HG03097 (cell line): ENCODE results near the gene ASF1B.

Experiments
- ATAC-seq: cut with Tn5 transposase; IDR thresholded peaks from one replicate; pipeline ENCODE4 v1.9.1; 2021; ENCODE audit not compliant: unreplicated experiment, low FRiP score

Gene ASF1B

DNA sequence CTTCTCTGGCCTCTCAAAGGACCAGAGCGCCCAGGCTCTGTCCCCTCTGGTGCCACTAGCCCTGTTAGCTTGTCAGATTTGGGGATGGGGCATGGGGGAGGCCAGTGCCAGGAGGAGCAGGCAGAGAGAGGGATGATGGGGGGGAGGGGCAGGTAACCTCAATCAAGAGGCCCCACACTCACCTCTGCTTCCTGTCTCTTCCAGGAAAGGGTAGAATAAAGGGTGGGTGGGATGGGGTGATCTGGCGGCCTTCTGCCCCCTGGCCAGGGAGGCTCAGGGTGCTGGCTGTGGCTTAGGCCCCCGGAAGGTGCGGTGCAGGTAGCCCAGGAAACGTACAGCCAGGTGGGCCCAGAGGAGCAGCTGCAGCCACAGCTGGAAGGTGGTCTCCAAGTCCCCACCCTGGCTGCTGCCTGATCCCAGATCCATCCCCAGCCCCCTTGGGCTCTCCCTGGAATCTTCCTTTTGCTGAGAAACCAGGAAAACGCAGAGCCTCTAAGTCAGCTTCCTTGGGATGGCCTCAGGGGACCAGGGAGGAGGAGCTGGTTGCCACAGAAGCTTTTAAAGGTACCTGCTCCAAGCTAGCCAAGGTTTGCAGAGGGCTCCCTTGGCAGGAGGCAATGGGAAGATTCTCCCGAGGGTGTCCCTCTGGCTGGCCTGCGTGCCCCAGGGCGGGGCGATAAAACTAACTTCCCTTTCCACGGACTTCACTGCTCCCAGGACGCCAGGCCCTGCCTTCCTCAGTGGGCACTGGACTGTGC is 24.2 kb downstream of the ASF1B start:
- no peak for ATAC-seq

DNA sequence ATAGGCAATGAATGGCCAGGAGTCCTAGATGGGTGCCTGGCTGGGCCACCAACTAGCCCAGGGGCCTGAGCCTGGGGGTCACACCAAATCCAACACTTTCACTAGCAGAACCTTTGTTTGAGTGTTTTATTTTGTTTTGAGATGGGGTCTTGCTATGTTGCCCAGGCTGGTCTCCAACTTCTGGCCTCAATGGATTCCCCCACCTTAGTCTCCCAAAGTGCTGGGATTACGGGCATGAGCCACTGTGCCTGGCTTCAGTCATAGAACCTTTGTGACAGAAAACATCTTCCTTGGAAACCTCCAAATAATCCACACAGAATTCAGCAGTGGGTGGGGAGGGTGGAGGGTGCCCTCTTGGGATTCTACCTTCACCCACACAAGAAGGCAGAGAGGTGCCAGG is 24.9 kb downstream of the ASF1B start:
- no peak for ATAC-seq

GRCh38 chr19:14110650-14111049 is 25.7 kb downstream of the ASF1B start:
- no peak for ATAC-seq

DNA sequence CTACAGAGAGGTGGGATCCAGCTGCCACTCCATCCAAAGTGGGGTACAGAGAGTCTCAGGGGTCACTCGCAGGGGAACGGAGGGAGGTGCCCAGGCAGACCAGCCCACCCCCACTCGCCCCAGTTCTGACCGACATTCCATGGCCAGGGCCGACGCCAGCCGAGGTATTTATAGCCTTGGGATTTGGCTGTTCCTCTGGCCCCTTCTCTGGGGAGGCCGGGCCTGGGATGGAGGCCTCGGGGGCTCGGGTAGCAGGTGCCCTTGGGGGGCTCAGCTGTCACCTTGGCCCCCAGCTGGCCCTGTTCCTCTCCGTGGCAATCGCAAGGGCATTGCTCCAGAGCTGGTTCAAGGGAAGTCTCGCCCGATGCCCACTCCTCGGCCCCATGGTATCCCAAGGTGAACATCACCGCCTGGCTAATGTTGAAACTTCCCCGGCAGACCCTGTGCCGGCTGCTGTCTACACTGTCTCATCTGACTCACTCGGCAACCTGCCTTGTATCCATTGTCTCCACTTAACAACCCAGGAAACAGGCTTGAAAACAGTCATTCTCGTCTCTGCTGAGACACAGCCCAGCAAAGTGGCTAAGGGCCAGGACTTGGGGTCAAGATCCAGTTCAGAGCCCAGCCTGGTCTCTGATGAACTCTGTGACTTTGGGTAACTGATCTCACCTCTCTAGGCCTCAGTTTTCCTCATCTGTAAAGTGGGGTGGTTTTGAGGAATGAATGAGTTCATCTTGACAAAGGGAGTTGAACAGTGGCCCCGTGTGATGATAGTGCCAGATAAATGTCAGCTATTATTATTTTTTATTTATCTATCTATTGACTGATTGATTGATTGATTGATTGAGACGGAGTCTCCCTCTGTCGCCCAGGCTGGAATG is 28.6 kb downstream of the ASF1B start:
- ATAC-seq: no peak

GRCh38 chr19:14106840-14107239 is 29.5 kb downstream of the ASF1B start:
- ATAC-seq: no peak

GRCh38 chr19:14105680-14106079 is 30.7 kb downstream of the ASF1B start:
- ATAC-seq: no peak

- ATAC-seq: no peak
Observed at GRCh38 chr19:14103310-14103709, 33.1 kb downstream of the ASF1B start.

GRCh38 chr19:14102756-14103155 is 33.6 kb downstream of the ASF1B start:
- ATAC-seq: no peak

DNA sequence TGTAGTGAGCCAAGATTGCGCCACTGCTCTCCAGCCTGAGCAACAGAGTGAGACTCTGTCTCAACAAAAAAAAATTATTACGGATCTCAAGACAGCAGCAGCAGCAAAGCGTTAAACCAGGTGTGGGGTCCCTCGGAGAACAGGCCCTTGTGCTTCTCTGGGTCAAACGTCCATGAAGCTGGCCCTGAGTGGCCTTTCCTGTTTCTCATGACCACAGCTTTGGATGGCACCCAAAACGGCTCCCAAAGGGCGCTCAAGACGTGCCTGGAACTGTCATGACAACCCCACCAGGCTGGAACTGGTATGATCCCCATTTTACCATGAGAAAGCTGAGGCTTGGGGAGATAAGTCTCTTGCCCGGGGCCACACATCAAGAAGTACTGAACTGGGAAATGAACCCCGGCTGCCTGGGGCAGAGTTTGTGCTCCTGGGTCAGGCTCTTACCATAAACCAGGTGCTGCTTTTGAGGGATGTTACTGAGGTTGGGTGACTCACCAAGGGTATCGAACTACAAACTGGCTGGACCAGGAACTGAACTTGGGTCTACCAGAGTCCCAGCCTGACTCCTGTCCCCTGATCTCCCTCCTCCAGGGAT is 34.2 kb downstream of the ASF1B start:
- ATAC-seq: no peak

DNA sequence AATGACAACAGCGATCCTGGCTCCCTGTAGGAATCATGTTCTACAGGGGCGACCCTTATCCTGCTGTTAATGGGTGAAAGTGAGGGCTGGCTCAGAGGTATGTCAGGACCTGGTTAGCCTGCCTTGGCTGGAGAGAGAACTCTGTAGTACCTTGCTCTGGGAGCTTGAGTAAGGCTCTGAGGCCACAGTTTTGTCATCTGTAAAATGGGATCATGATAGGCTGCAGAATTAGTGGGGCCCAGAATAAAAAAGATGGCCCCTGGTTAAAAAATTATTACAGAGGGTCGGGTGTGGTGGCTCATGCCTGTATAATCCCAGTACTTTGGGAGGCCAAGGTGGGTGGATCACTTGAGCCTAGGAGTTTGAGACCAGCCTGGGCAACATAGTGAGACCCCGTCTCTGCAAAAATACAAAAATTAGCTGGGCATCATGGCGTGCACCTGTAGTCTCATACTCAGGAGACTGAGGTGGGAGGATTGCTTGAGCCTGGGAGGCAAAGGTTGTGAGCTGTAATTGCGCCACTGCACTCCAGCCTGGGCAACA is 35.3 kb downstream of the ASF1B start:
- no peak for ATAC-seq

DNA sequence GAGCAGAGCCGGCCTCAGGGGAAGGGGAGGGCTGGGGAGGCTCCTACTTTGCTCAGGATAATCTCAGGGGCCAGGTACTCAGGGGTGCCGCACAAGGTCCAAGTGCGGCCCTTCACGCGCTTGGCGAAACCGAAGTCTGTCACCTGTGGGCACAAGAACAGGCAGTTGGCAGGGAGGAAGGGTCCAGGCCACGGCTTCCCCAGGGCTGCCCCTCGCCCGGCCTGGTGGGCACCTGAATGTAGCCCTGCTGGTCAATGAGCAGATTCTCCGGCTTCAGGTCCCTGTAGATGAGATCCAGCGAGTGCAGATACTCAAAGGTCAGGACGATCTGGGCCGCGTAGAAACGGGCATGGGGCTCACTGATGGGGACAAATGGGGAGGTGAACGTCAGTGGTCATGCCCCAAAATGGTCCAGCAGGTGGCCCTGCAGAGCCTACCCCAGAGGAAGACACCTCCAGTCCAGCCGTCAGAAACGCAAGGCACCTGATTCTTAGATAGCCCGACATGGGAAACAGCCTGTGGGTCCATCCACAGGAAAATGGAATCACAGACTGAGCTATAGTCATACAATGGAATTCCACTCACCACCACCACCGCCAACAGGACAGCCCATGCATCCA is 38.7 kb downstream of the ASF1B start:
- no peak for ATAC-seq

DNA sequence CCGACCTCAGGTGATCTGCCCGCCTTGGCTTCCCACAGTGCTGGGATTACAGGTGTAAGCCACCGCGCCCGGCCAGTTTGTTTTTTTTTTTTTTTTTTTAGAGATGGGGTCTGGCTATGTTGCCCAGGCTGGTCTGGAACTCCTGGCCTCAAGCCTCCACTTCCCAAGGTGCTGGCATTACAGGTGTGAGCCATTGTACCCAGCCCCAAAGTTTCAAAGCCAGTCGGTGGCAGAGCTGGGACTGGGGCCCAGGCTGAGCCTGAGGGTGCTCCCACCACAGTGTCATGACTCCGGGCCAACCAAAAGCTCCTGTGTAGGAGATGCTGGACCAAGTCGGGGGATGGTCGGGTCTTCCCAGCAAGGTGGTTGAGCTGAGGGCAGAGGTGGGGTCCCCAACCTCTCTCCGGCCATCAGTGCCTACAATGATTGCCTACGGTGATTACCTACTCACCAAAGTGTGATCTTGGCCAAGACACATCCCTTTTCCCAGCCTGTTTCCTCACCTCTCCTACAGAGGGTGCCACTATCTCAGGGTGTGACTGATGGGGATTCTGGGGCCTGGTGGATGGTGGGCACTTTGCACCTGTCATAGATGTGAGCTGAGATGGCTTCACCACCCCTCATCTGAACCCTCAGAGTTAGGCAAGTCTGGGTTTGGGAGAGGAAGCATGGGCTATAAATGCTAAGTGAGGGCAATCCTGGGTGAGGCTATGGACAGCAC is 40.0 kb downstream of the ASF1B start:
- ATAC-seq: no peak

DNA sequence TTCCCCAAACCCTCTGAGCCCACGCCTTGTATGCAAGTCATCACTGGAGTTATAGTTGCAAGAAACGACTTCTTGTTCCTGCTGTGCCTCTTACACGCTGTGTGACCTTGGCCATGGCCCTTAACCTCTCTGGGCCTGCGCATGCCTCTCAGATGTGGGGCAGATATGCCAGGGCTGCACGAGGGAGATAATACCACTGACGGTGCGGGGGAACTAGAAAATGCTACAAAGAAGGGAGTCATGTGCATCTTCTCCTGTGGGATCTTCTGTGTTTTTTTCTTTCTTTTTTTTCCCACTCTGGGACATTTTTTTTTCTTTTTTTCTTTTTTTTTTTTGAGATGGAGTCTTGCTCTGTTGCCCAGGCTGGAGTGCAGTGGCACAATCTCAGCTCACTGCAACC is 41.5 kb downstream of the ASF1B start:
- ATAC-seq: no peak

GRCh38 chr19:14093117-14093823 is 43.1 kb downstream of the ASF1B start:
- ATAC-seq: no peak

GRCh38 chr19:14091813-14092462 is 44.5 kb downstream of the ASF1B start:
- peak; percentile 16 for ATAC-seq

DNA sequence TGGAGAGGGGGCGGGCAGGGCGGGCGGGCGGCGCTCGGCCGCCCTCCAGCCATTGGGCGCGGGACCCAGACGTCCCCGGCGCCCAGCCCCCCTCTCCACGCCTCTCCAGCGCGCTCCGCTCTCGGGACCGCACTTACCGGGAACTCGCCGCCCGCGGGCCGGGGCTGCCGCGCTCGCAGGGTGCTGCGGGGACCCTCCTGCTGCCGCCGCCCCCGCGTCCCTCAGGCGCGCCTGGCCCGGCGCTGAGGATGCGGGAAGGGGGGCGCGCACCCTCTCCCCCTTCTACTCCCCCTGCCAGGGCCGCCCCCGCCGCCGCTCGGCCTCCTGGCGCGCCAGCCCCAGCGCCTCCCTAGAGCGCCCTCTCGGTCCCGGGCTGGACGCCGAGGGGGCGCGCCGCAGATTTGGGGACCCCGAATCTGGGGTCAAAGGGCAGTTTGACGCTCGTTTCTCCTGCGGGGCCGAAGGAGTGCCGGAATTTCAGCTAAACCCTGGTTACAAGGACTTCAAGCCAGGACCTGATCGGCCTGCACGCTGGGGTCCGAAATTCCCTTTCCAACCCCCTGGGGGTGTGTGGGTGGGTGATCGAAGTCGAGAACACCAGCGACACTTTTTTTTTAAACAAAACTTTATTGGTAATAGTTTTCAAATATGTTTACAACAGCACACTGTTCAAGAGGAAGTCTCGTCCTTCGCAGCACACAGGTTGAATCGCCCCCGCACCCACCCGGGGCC is 45.1 kb downstream of the ASF1B start:
- peak; percentile 37 for ATAC-seq

GRCh38 chr19:14090509-14091080 is 45.8 kb downstream of the ASF1B start, which contains the start of gene SAMD1:
SAMD1 (minus strand) TSS chr19:14090751.
- ATAC-seq: peak; percentile 35
